ENCODE measurements around the gene PLAU.

Gene PLAU

GRCh38 chr10:73876157-73876556 lies 34.8 kb upstream of the PLAU start:
- peaks cover 3% of the 10 kb centered on the region for H3K4me1 ChIP-seq
- H3K9me3 ChIP-seq (ENCODE audit: control insufficient read depth, low read length): no peaks in the 10 kb centered on the region
- no peak overlapping the region for H3K9ac ChIP-seq
- no peak overlapping the region for H3K27ac ChIP-seq
- TF ChIP-seq CTCF (IDR thresholded peaks at IDR 0.05): no peak
- no peak overlapping the region for H3K4me3 ChIP-seq (ENCODE audit: low read depth, low read length)
- H3K36me3 ChIP-seq (ENCODE audit: control insufficient read depth, insufficient read depth, low read length): no peaks in the 10 kb centered on the region
- no peaks in the 10 kb centered on the region for H3K79me2 ChIP-seq
- no peaks in the 10 kb centered on the region for H3K27me3 ChIP-seq (ENCODE audit: control insufficient read depth, insufficient read depth, low read length)
- H3K4me2 ChIP-seq (ENCODE audit: low read length): no peak overlapping the region
- H2AFZ ChIP-seq: no peak overlapping the region

GRCh38 chr10:73876566-73876965 lies 34.4 kb upstream of the PLAU start:
- Histone ChIP-seq H3K27me3 (ENCODE audit: control insufficient read depth, insufficient read depth, low read length) (no peaks in the 10 kb centered on the region), H3K27ac (no peak overlapping the region), H3K9me3 (ENCODE audit: control insufficient read depth, low read length) (no peaks in the 10 kb centered on the region), H3K4me3 (ENCODE audit: low read depth, low read length) (no peak overlapping the region), H3K4me1 (peaks cover 3% of the 10 kb centered on the region), H3K9ac (no peak overlapping the region), H3K36me3 (ENCODE audit: control insufficient read depth, insufficient read depth, low read length) (no peaks in the 10 kb centered on the region), H2AFZ (no peak overlapping the region), H3K4me2 (ENCODE audit: low read length) (no peak overlapping the region), H3K79me2 (no peaks in the 10 kb centered on the region)
- no peak for TF ChIP-seq CTCF (IDR thresholded peaks at IDR 0.05)

- Histone ChIP-seq H3K4me2 (ENCODE audit: low read length) (no peak overlapping the region), H3K27me3 (ENCODE audit: control insufficient read depth, insufficient read depth, low read length) (no peaks in the 10 kb centered on the region), H3K4me3 (ENCODE audit: low read depth, low read length) (no peak overlapping the region), H3K36me3 (ENCODE audit: control insufficient read depth, insufficient read depth, low read length) (no peaks in the 10 kb centered on the region), H3K9me3 (ENCODE audit: control insufficient read depth, low read length) (no peaks in the 10 kb centered on the region), H2AFZ (no peak overlapping the region), H3K27ac (no peak overlapping the region), H3K9ac (no peak overlapping the region), H3K4me1 (peaks cover 3% of the 10 kb centered on the region), H3K79me2 (no peaks in the 10 kb centered on the region)
- no peak for TF ChIP-seq CTCF (IDR thresholded peaks at IDR 0.05)
Observed at GRCh38 chr10:73876971-73877370, 34.0 kb upstream of the PLAU start.

- no peak overlapping the region for H2AFZ ChIP-seq
- H3K4me2 ChIP-seq (ENCODE audit: low read length): no peak overlapping the region
- H3K79me2 ChIP-seq: no peaks in the 10 kb centered on the region
- TF ChIP-seq CTCF (IDR thresholded peaks at IDR 0.05): no peak
- no peak overlapping the region for H3K9ac ChIP-seq
- no peak overlapping the region for H3K27ac ChIP-seq
- H3K4me3 ChIP-seq (ENCODE audit: low read depth, low read length): no peak overlapping the region
- H3K36me3 ChIP-seq (ENCODE audit: control insufficient read depth, insufficient read depth, low read length): no peaks in the 10 kb centered on the region
- no peaks in the 10 kb centered on the region for H3K9me3 ChIP-seq (ENCODE audit: control insufficient read depth, low read length)
- no peaks in the 10 kb centered on the region for H3K27me3 ChIP-seq (ENCODE audit: control insufficient read depth, insufficient read depth, low read length)
- peaks cover 3% of the 10 kb centered on the region for H3K4me1 ChIP-seq
Observed at GRCh38 chr10:73877533-73878160, 33.3 kb upstream of the PLAU start.

- no peak for TF ChIP-seq CTCF (IDR thresholded peaks at IDR 0.05)
Observed at GRCh38 chr10:73878365-73878764, 32.6 kb upstream of the PLAU start.

More at GRCh38 chr10:73878365-73878764, 32.6 kb upstream of the PLAU start:
- H3K4me2 ChIP-seq (ENCODE audit: low read length): no peak overlapping the region
- H2AFZ ChIP-seq: no peak overlapping the region
- no peak overlapping the region for H3K4me3 ChIP-seq (ENCODE audit: low read depth, low read length)
- no peak overlapping the region for H3K9ac ChIP-seq
- peaks cover 3% of the 10 kb centered on the region for H3K4me1 ChIP-seq
- no peak overlapping the region for H3K27ac ChIP-seq
- no peaks in the 10 kb centered on the region for H3K27me3 ChIP-seq (ENCODE audit: control insufficient read depth, insufficient read depth, low read length)
- H3K9me3 ChIP-seq (ENCODE audit: control insufficient read depth, low read length): no peaks in the 10 kb centered on the region
- H3K36me3 ChIP-seq (ENCODE audit: control insufficient read depth, insufficient read depth, low read length): no peaks in the 10 kb centered on the region
- no peaks in the 10 kb centered on the region for H3K79me2 ChIP-seq
